HCT116 (cell line): Measurements from ENCODE around the gene NBAS. TPM values are rescaled to one million over a fixed set of nuclear protein-coding genes. Genes with fewer than 3 reads are reported as not detected.

Experiments used
- ATAC-seq: fragments of 200-7000 bp; cut with Tn5 transposase; 2 replicates; pipeline ENCODE4 v1.9.1; 2020; ENCODE audit warnings: mild to moderate bottlenecking, moderate library complexity
- BruUV-seq: library from RNA; stranded (reverse); fragments of 400-500 nt; replicated peaks from 2 replicates; lab custom pipeline; 2021; lab: Mats Ljungman, UMichigan
- CTCF ChIA-PET: fragments of 300-600 bp; sonication (Branson Sonifier 250); formaldehyde crosslinking; loops from one replicate; lab custom pipeline; 2021; ENCODE audit warnings: antibody characterized with exemption; lab: Charles Lee
- POLR2A ChIA-PET: fragments of 300-600, 350-600 bp; sonication (Branson Sonifier 250); formaldehyde crosslinking; loops from one replicate; lab custom pipeline; 2021; ENCODE audit warnings: antibody characterized with exemption; lab: Charles Lee
- RAD21 ChIA-PET, 2 experiments: fragments of 300-600 bp; sonication (Branson Sonifier 250); formaldehyde crosslinking; loops; one replicate each; lab custom pipeline; 2023; ENCODE audit warnings: low total read pairs in 2 of 2; ENCODE audit not compliant: uncharacterized antibody in 2 of 2, unreplicated experiment in 2 of 2, low non-redundant PET in 1 of 2; lab: Charles Lee
- DNase-seq: peaks from one replicate; pipeline ENCODE4 v3.0.0-alpha.2; 2010; ENCODE audit warnings: low read depth, low spot score
- H2AFZ ChIP-seq: fragments of 200-600 bp; shearing (Covaris generic), sonication (generic); 2 replicates; pipeline ENCODE4 v1.6.1; 2017; ENCODE audit warnings: low read depth, mixed run types, mixed read lengths, antibody characterized with exemption, low read length; ENCODE audit not compliant: poor library complexity, severe bottlenecking
- H3K27ac ChIP-seq: 2 replicates; pipeline ENCODE4 v1.5.1; 2012; ENCODE audit warnings: low read depth, low read length
- H3K27me3 ChIP-seq: fragments of 200-600 bp; sonication (generic); 2 replicates; pipeline ENCODE4 v1.6.1; 2016; ENCODE audit warnings: mixed run types, low read length, mixed read lengths; ENCODE audit not compliant: insufficient read depth
- H3K36me3 ChIP-seq, 2 experiments: fragments of 200-500 bp in 1 of 2; fragments of 200-600 bp in 1 of 2; sonication (Bioruptor generic) in 1 of 2; sonication (generic) in 1 of 2; 2 replicates each; pipeline versions ENCODE4 v1.5.1 to v1.6.1; 2014 to 2016; ENCODE audit warnings: low read length in 2 of 2, inconsistent platforms in 1 of 2, mixed read lengths in 1 of 2, mixed run types in 1 of 2; ENCODE audit not compliant: insufficient read depth in 2 of 2, control insufficient read depth in 1 of 2
- H3K4me1 ChIP-seq, 2 experiments: fragments of 200-600 bp in 1 of 2; sonication (generic) in 1 of 2; 2 replicates each; pipeline versions ENCODE4 v1.5.1 to v1.6.1; 2012 to 2017; ENCODE audit warnings: low read length in 2 of 2, inconsistent platforms in 1 of 2, mild to moderate bottlenecking in 1 of 2, mixed read lengths in 1 of 2, mixed run types in 1 of 2, moderate library complexity in 1 of 2; ENCODE audit not compliant: insufficient read depth in 2 of 2, control insufficient read depth in 1 of 2
- H3K4me2 ChIP-seq: fragments of 200-600 bp; sonication (generic); 2 replicates; pipeline ENCODE4 v1.6.1; 2017; ENCODE audit warnings: mixed run types, low read length, mixed read lengths
- H3K4me3 ChIP-seq, 2 experiments: fragments of 200-600 bp in 1 of 2; sonication (generic) in 1 of 2; replicated peaks in 1 of 2; 2 replicates each; pipeline ENCODE4 v1.5.1; 2011 to 2016; ENCODE audit warnings: low read length in 2 of 2, control low read depth in 1 of 2, low read depth in 1 of 2, mild to moderate bottlenecking in 1 of 2, mixed read lengths in 1 of 2, mixed run types in 1 of 2
- H3K79me2 ChIP-seq: fragments of 200-600 bp; sonication (generic); 2 replicates; pipeline ENCODE4 v1.6.1; 2017; ENCODE audit warnings: mild to moderate bottlenecking, mixed run types, low read length, moderate library complexity, mixed read lengths; ENCODE audit not compliant: insufficient read depth
- H3K9ac ChIP-seq: fragments of 200-600 bp; sonication (generic); 2 replicates; pipeline ENCODE4 v1.6.1; 2016; ENCODE audit warnings: low read length, mixed read lengths
- H3K9me2 ChIP-seq: fragments of 200-600 bp; sonication (generic), shearing (Covaris generic); 2 replicates; pipeline ENCODE4 v1.6.1; 2017; ENCODE audit warnings: mixed run types, mild to moderate bottlenecking, moderate library complexity; ENCODE audit not compliant: insufficient read depth
- H3K9me3 ChIP-seq, 2 experiments: fragments of 200-500 bp in 1 of 2; fragments of 200-600 bp in 1 of 2; sonication (Bioruptor generic) in 1 of 2; sonication (generic) in 1 of 2; 2 replicates each; pipeline ENCODE4 v1.6.1; 2014 to 2017; ENCODE audit warnings: low read length in 2 of 2, mixed read lengths in 2 of 2, inconsistent platforms in 1 of 2, low read depth in 1 of 2, mild to moderate bottlenecking in 1 of 2, mixed run types in 1 of 2, moderate library complexity in 1 of 2; ENCODE audit not compliant: control insufficient read depth in 1 of 2, insufficient read depth in 1 of 2
- H4K20me1 ChIP-seq: fragments of 200-600 bp; sonication (generic), shearing (Covaris generic); 2 replicates; pipeline ENCODE4 v1.6.1; 2017; ENCODE audit warnings: mixed run types, mild to moderate bottlenecking, moderate library complexity; ENCODE audit not compliant: insufficient read depth
- CBX3 ChIP-seq: IDR thresholded peaks from 2 replicates; pipeline ENCODE4 v1.6.1; 2012; ENCODE audit warnings: low read depth
- CEBPB ChIP-seq: IDR thresholded peaks from 2 replicates; pipeline ENCODE4 v1.6.1; 2012; ENCODE audit warnings: low read depth
- EGR1 ChIP-seq: IDR thresholded peaks from 2 replicates; pipeline ENCODE4 v1.6.1; 2012; ENCODE audit warnings: low read depth
- EZH2 ChIP-seq: fragments of 200-600 bp; sonication (generic); IDR thresholded peaks from 2 replicates; pipeline ENCODE4 v1.6.1; 2017; ENCODE audit warnings: antibody characterized with exemption, mixed run types
- FOSL1 ChIP-seq: IDR thresholded peaks from 2 replicates; pipeline ENCODE4 v1.6.1; 2012; ENCODE audit warnings: low read depth
- POLR2A ChIP-seq: IDR thresholded peaks from 2 replicates; pipeline ENCODE4 v1.7.0; 2011; ENCODE audit warnings: borderline replicate concordance; ENCODE audit not compliant: insufficient read depth, insufficient read length; ENCODE audit errors: extremely low read depth
- POLR2AphosphoS5 ChIP-seq: IDR thresholded peaks from 2 replicates; pipeline ENCODE4 v1.6.1; 2011; ENCODE audit warnings: mild to moderate bottlenecking, low read depth, low read length, moderate library complexity
- SIN3A ChIP-seq: IDR thresholded peaks from 2 replicates; pipeline ENCODE4 v1.6.1; 2012; ENCODE audit warnings: low read depth
- SP1 ChIP-seq: IDR thresholded peaks from 2 replicates; pipeline ENCODE4 v1.6.1; 2012; ENCODE audit warnings: low read depth
- SRF ChIP-seq: IDR thresholded peaks from 2 replicates; pipeline ENCODE4 v1.6.1; 2012; ENCODE audit warnings: low read depth
- TCF7L2 ChIP-seq: IDR thresholded peaks from 2 replicates; pipeline ENCODE4 v1.7.0; 2011; ENCODE audit warnings: borderline replicate concordance, inconsistent platforms; ENCODE audit not compliant: insufficient read depth, insufficient read length; ENCODE audit errors: extremely low read depth
- YY1 ChIP-seq: IDR thresholded peaks from 2 replicates; pipeline ENCODE4 v1.6.1; 2011; ENCODE audit warnings: low read length, low read depth, moderate library complexity, mild to moderate bottlenecking; ENCODE audit not compliant: insufficient replicate concordance; ENCODE audit errors: extremely low read depth
- ZNF274 ChIP-seq: fragments of 200-500 bp; sonication (Bioruptor generic); IDR thresholded peaks from 2 replicates; pipeline ENCODE4 v1.6.1; 2014; ENCODE audit warnings: mild to moderate bottlenecking, low read depth, low read length, inconsistent platforms
- intact Hi-C: fragments of 100-400 bp; cut with micrococcal nuclease; formaldehyde crosslinking; loops from 2 replicates; pipeline ENCODE4 v1.10.0; 2022
- total RNA-seq: library from RNA; stranded (reverse); gene quantifications from one replicate; pipeline ENCODE4 v1.2.1, GENCODE V29; 2021; ENCODE audit not compliant: unreplicated experiment
- TF ChIP-seq, protein P1 (sequence below): IDR thresholded peaks from 2 replicates; pipeline ENCODE4 v1.6.1; 2011; ENCODE audit warnings: mild to moderate bottlenecking, low read length, moderate library complexity; ENCODE audit not compliant: insufficient replicate concordance; ENCODE audit errors: extremely low read depth
- TF ChIP-seq, protein P2 (sequence below), 3 experiments: fragments of 200-600 bp in 1 of 3; sonication (generic) in 1 of 3; IDR thresholded peaks in 2 of 3; conservative IDR thresholded peaks in 1 of 3; 2 replicates each; pipeline ENCODE4 v1.5.1; 2012 to 2017; ENCODE audit warnings: low read depth in 2 of 3, low read length in 2 of 3, antibody characterized with exemption in 1 of 3, borderline replicate concordance in 1 of 3, control low read depth in 1 of 3, mild to moderate bottlenecking in 1 of 3, mixed read lengths in 1 of 3, mixed run types in 1 of 3, moderate library complexity in 1 of 3; ENCODE audit not compliant: insufficient read depth in 1 of 3
- TF ChIP-seq, protein P3 (sequence below): IDR thresholded peaks from 2 replicates; pipeline ENCODE4 v1.6.1; 2012

NBAS gene
- total RNA-seq, 1 experiment from 2014 or later, result 32.8 TPM

DNA sequence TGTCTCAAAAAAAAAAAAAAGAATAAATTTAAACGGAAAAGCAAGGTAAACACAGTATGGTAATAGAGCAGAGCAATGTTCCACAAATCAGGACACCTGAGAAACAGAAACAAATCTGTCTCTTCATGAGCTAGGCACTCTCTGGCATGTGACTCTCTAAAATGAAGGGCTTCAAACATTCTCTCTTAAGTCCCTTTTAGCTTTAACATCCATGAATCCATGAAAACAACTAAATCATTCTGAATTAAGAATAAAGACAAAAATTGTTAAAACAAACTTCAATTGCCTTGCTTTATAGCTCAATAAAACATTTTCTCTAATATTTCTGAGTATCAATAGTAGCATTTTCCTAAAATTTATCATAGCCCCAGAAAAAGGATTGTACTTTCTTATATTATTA is 132.1 kb downstream of the NBAS start:
- Histone ChIP-seq H3K9me3 (no peaks in the 10 kb centered on the region), H3K27me3 (no peaks in the 10 kb centered on the region), H3K9me2 (no peaks in the 10 kb centered on the region), H3K36me3 (no peaks in the 10 kb centered on the region)
- POLR2A ChIA-PET, result no interaction called here
- TF ChIP-seq POLR2AphosphoS5, result no peak
- TF ChIP-seq ZNF274, result no peak
- TF ChIP-seq FOSL1, result no peak
- no peak for TF ChIP-seq EGR1
- no peak for TF ChIP-seq EZH2
- TF ChIP-seq YY1, result no peak
- TF ChIP-seq, protein P1, sequence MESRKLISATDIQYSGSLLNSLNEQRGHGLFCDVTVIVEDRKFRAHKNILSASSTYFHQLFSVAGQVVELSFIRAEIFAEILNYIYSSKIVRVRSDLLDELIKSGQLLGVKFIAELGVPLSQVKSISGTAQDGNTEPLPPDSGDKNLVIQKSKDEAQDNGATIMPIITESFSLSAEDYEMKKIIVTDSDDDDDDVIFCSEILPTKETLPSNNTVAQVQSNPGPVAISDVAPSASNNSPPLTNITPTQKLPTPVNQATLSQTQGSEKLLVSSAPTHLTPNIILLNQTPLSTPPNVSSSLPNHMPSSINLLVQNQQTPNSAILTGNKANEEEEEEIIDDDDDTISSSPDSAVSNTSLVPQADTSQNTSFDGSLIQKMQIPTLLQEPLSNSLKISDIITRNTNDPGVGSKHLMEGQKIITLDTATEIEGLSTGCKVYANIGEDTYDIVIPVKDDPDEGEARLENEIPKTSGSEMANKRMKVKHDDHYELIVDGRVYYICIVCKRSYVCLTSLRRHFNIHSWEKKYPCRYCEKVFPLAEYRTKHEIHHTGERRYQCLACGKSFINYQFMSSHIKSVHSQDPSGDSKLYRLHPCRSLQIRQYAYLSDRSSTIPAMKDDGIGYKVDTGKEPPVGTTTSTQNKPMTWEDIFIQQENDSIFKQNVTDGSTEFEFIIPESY, result no peak
- TF ChIP-seq CEBPB, result no peak
- TF ChIP-seq, protein P2, sequence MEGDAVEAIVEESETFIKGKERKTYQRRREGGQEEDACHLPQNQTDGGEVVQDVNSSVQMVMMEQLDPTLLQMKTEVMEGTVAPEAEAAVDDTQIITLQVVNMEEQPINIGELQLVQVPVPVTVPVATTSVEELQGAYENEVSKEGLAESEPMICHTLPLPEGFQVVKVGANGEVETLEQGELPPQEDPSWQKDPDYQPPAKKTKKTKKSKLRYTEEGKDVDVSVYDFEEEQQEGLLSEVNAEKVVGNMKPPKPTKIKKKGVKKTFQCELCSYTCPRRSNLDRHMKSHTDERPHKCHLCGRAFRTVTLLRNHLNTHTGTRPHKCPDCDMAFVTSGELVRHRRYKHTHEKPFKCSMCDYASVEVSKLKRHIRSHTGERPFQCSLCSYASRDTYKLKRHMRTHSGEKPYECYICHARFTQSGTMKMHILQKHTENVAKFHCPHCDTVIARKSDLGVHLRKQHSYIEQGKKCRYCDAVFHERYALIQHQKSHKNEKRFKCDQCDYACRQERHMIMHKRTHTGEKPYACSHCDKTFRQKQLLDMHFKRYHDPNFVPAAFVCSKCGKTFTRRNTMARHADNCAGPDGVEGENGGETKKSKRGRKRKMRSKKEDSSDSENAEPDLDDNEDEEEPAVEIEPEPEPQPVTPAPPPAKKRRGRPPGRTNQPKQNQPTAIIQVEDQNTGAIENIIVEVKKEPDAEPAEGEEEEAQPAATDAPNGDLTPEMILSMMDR (IDR thresholded peaks at IDR 0.05 in 2 of 3, conservative IDR thresholded peaks at IDR 0.05 in 1 of 3; ENCODE audit: borderline replicate concordance in 1 of 3, insufficient read depth in 1 of 3, low read depth in 2 of 3, low read length in 2 of 3), result no peak
- no peak for TF ChIP-seq SP1
- TF ChIP-seq, protein P3, sequence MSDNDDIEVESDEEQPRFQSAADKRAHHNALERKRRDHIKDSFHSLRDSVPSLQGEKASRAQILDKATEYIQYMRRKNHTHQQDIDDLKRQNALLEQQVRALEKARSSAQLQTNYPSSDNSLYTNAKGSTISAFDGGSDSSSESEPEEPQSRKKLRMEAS, result no peak
- no peak for TF ChIP-seq SRF
- no peak for TF ChIP-seq POLR2A
- no peak for TF ChIP-seq SIN3A
- no peak for TF ChIP-seq TCF7L2
- no peak for TF ChIP-seq CBX3
- TF ChIP-seq, all 23 proteins: peak for 0
- ChIA-PET RAD21 (no interaction called here), CTCF (no interaction called here)
- no TSS peak for BruUV-seq
- no peak overlapping the region for H2AFZ ChIP-seq
- DNase-seq, result no peak
- no peaks in the 10 kb centered on the region for H4K20me1 ChIP-seq
- H3K4me3 ChIP-seq, result no peak overlapping the region
- intact Hi-C loops, result no loop called here
- no peaks in the 10 kb centered on the region for H3K4me1 ChIP-seq
- ATAC-seq, result no peak
- no peaks in the 10 kb centered on the region for H3K79me2 ChIP-seq
- no peak overlapping the region for H3K27ac ChIP-seq
- H3K9ac ChIP-seq, result no peak overlapping the region
- no peak overlapping the region for H3K4me2 ChIP-seq
